ENCODE data around the gene CACNA1S. TPM values are rescaled to one million over a fixed set of nuclear protein-coding genes. Genes with fewer than 3 reads are reported as not detected.

The CACNA1S gene
- total and polyA plus RNA-seq, 2 experiments from 2014 or later, result not detected

GRCh38 chr1:201001962-201002361, 110.3 kb downstream of the CACNA1S start:
- no peaks in the 10 kb centered on the region for H3K27me3 ChIP-seq
- TF ChIP-seq CTCF (IDR thresholded peaks at IDR 0.05; ENCODE audit: poor library complexity) (no peak), EZH2phosphoT487 (IDR thresholded peaks at IDR 0.05; ENCODE audit: low read depth, severe bottlenecking, unreplicated experiment) (no peak), EZH2 (IDR thresholded peaks at IDR 0.05; ENCODE audit: borderline replicate concordance) (no peak)
- H4K20me1 ChIP-seq (ENCODE audit: insufficient read depth, poor library complexity, severe bottlenecking), result no peaks in the 10 kb centered on the region
- H2AFZ ChIP-seq, result no peak overlapping the region
- H3K4me3 ChIP-seq, result no peak overlapping the region
- no peaks in the 10 kb centered on the region for H3K4me1 ChIP-seq (ENCODE audit: insufficient read depth)
- H3K9me3 ChIP-seq (ENCODE audit: low read depth), result no peaks in the 10 kb centered on the region
- H3K4me2 ChIP-seq, result no peak overlapping the region
- H3K79me2 ChIP-seq, result no peaks in the 10 kb centered on the region
- WGBS (ENCODE audit: low lambda C conversion rate, missing lambda C conversion rate), result 91% methylated on average over 11 of the region's 11 CpGs
- no peaks in the 10 kb centered on the region for H3K9me2 ChIP-seq (replicated peaks; ENCODE audit: insufficient read depth)
- no peak overlapping the region for H3K27ac ChIP-seq
- no peak for DNase-seq (ENCODE audit: low spot score)
- H3K36me3 ChIP-seq (replicated peaks; ENCODE audit: insufficient read depth, low read depth), result no peaks in the 10 kb centered on the region

- 95% methylated on average over 25 of the region's 25 CpGs for WGBS (ENCODE audit: low lambda C conversion rate, missing lambda C conversion rate)
- Histone ChIP-seq H3K27me3 (no peaks in the 10 kb centered on the region), H3K27ac (no peak overlapping the region), H2AFZ (no peak overlapping the region), H3K9me2 (replicated peaks; ENCODE audit: insufficient read depth) (no peaks in the 10 kb centered on the region), H3K4me1 (ENCODE audit: insufficient read depth) (no peaks in the 10 kb centered on the region), H3K4me3 (no peak overlapping the region), H3K9me3 (ENCODE audit: low read depth) (no peaks in the 10 kb centered on the region), H4K20me1 (ENCODE audit: insufficient read depth, poor library complexity, severe bottlenecking) (no peaks in the 10 kb centered on the region), H3K79me2 (no peaks in the 10 kb centered on the region), H3K36me3 (replicated peaks; ENCODE audit: insufficient read depth, low read depth) (no peaks in the 10 kb centered on the region), H3K4me2 (no peak overlapping the region)
- no peak for DNase-seq (ENCODE audit: low spot score)
- TF ChIP-seq CTCF (IDR thresholded peaks at IDR 0.05; ENCODE audit: poor library complexity) (no peak), EZH2phosphoT487 (IDR thresholded peaks at IDR 0.05; ENCODE audit: low read depth, severe bottlenecking, unreplicated experiment) (no peak), EZH2 (IDR thresholded peaks at IDR 0.05; ENCODE audit: borderline replicate concordance) (no peak)
Observed at GRCh38 chr1:201000391-201000790, 111.8 kb downstream of the CACNA1S start.

- no peak overlapping the region for H3K27ac ChIP-seq
- DNase-seq (ENCODE audit: low spot score), result no peak
- H2AFZ ChIP-seq, result no peak overlapping the region
- no peaks in the 10 kb centered on the region for H3K79me2 ChIP-seq
- no peaks in the 10 kb centered on the region for H3K27me3 ChIP-seq
- no peak overlapping the region for H3K4me2 ChIP-seq
- no peaks in the 10 kb centered on the region for H3K4me1 ChIP-seq (ENCODE audit: insufficient read depth)
- H3K4me3 ChIP-seq, result no peak overlapping the region
- TF ChIP-seq EZH2phosphoT487 (IDR thresholded peaks at IDR 0.05; ENCODE audit: low read depth, severe bottlenecking, unreplicated experiment) (no peak), EZH2 (IDR thresholded peaks at IDR 0.05; ENCODE audit: borderline replicate concordance) (no peak), CTCF (IDR thresholded peaks at IDR 0.05; ENCODE audit: poor library complexity) (no peak)
- H4K20me1 ChIP-seq (ENCODE audit: insufficient read depth, poor library complexity, severe bottlenecking), result no peaks in the 10 kb centered on the region
- no peaks in the 10 kb centered on the region for H3K9me3 ChIP-seq (ENCODE audit: low read depth)
- H3K36me3 ChIP-seq (replicated peaks; ENCODE audit: insufficient read depth, low read depth), result no peaks in the 10 kb centered on the region
- no peaks in the 10 kb centered on the region for H3K9me2 ChIP-seq (replicated peaks; ENCODE audit: insufficient read depth)
- WGBS (ENCODE audit: low lambda C conversion rate, missing lambda C conversion rate), result 95% methylated on average over 14 of the region's 14 CpGs
Observed at GRCh38 chr1:200999667-201000066, 112.6 kb downstream of the CACNA1S start.

GRCh38 chr1:200998323-200998722, 113.9 kb downstream of the CACNA1S start:
- Histone ChIP-seq H3K79me2 (no peaks in the 10 kb centered on the region), H3K36me3 (replicated peaks; ENCODE audit: insufficient read depth, low read depth) (no peaks in the 10 kb centered on the region), H3K9me2 (replicated peaks; ENCODE audit: insufficient read depth) (no peaks in the 10 kb centered on the region), H3K9me3 (ENCODE audit: low read depth) (no peaks in the 10 kb centered on the region), H2AFZ (no peak overlapping the region), H3K27me3 (no peaks in the 10 kb centered on the region), H4K20me1 (ENCODE audit: insufficient read depth, poor library complexity, severe bottlenecking) (no peaks in the 10 kb centered on the region), H3K27ac (no peak overlapping the region), H3K4me1 (ENCODE audit: insufficient read depth) (no peaks in the 10 kb centered on the region), H3K4me3 (no peak overlapping the region), H3K4me2 (no peak overlapping the region)
- no peak for DNase-seq (ENCODE audit: low spot score)
- TF ChIP-seq EZH2phosphoT487 (IDR thresholded peaks at IDR 0.05; ENCODE audit: low read depth, severe bottlenecking, unreplicated experiment) (no peak), CTCF (IDR thresholded peaks at IDR 0.05; ENCODE audit: poor library complexity) (no peak), EZH2 (IDR thresholded peaks at IDR 0.05; ENCODE audit: borderline replicate concordance) (no peak)
- 92% methylated on average over 16 of the region's 16 CpGs for WGBS (ENCODE audit: low lambda C conversion rate, missing lambda C conversion rate)

Measured in hepatocyte (in vitro differentiated cells).